HEK293 (cell line): ENCODE results near the gene UQCR11.

Experiments
- CTCF ChIA-PET: fragments of 350-600 bp; formaldehyde crosslinking; extraction: SDS; loops from one replicate; lab custom pipeline; 2021; ENCODE audit warnings: antibody characterized with exemption; lab: Yijun Ruan, JAX
- POLR2A ChIA-PET: fragments of 300-600 bp; formaldehyde crosslinking; extraction: SDS; loops from one replicate; lab custom pipeline; 2020; ENCODE audit warnings: antibody characterized with exemption, inconsistent platforms; lab: Yijun Ruan, JAX
- H3K27ac ChIP-seq: fragments of 200-500 bp; sonication (Bioruptor generic); 2 replicates; pipeline ENCODE4 v1.5.1; 2014; ENCODE audit warnings: low read depth, low read length, control low read depth, inconsistent platforms; ENCODE audit errors: extremely low read depth
- H3K36me3 ChIP-seq, 2 experiments: fragments of 200-500 bp in 1 of 2; sonication (Bioruptor generic) in 1 of 2; 1 replicate in 1 of 2; 2 replicates in 1 of 2; pipeline ENCODE4 v1.5.1; 2014 to 2017; ENCODE audit warnings: inconsistent platforms in 2 of 2, low read length in 2 of 2; ENCODE audit not compliant: control insufficient read depth in 2 of 2, insufficient read depth in 1 of 2
- H3K4me1 ChIP-seq: fragments of 200-500 bp; sonication (Bioruptor generic); 2 replicates; pipeline ENCODE4 v1.5.1; 2014; ENCODE audit warnings: mild to moderate bottlenecking, low read length, inconsistent platforms; ENCODE audit not compliant: control insufficient read depth, insufficient read depth
- H3K4me3 ChIP-seq: 2 replicates; pipeline ENCODE4 v1.5.1; 2011; ENCODE audit warnings: low read depth, mild to moderate bottlenecking, control low read depth, low read length, moderate library complexity
- H3K9me3 ChIP-seq: fragments of 200-500 bp; sonication (Bioruptor generic); 2 replicates; pipeline ENCODE4 v1.5.1; 2014; ENCODE audit warnings: low read depth, low read length, inconsistent platforms; ENCODE audit not compliant: control insufficient read depth, insufficient read depth
- BCL11B ChIP-seq: fragments of 450-650 bp; formaldehyde crosslinking; IDR thresholded peaks from 2 replicates; pipeline ENCODE4 v1.5.1; 2016; ENCODE audit warnings: low read depth, missing biosample characterization, missing genetic modification characterization
- GLIS2 ChIP-seq: fragments of 450-650 bp; formaldehyde crosslinking; IDR thresholded peaks from 2 replicates; pipeline ENCODE4 v1.5.1; 2016; ENCODE audit warnings: missing biosample characterization, missing genetic modification characterization
- OSR2 ChIP-seq: fragments of 450-650 bp; formaldehyde crosslinking; IDR thresholded peaks from 2 replicates; pipeline ENCODE4 v1.5.1; 2016; ENCODE audit warnings: missing biosample characterization, missing genetic modification characterization
- SCRT1 ChIP-seq: fragments of 450-650 bp; formaldehyde crosslinking; IDR thresholded peaks from 2 replicates; pipeline ENCODE4 v1.5.1; 2016; ENCODE audit warnings: missing biosample characterization, missing genetic modification characterization, borderline replicate concordance
- SCRT2 ChIP-seq: fragments of 450-650 bp; formaldehyde crosslinking; IDR thresholded peaks from 2 replicates; pipeline ENCODE4 v1.5.1; 2016; ENCODE audit warnings: missing biosample characterization, missing genetic modification characterization
- ZBTB8A ChIP-seq: fragments of 450-650 bp; formaldehyde crosslinking; IDR thresholded peaks from 2 replicates; pipeline ENCODE4 v1.5.1; 2016; ENCODE audit warnings: missing biosample characterization, missing genetic modification characterization
- ZFHX2 ChIP-seq: fragments of 450-650 bp; formaldehyde crosslinking; conservative IDR thresholded peaks from 2 replicates; pipeline ENCODE4 v1.5.1; 2016; ENCODE audit warnings: missing biosample characterization, missing genetic modification characterization
- ZFP37 ChIP-seq: fragments of 450-650 bp; formaldehyde crosslinking; IDR thresholded peaks from 2 replicates; pipeline ENCODE4 v1.5.1; 2016; ENCODE audit warnings: missing biosample characterization, missing genetic modification characterization
- ZIC2 ChIP-seq: fragments of 450-650 bp; formaldehyde crosslinking; IDR thresholded peaks from 2 replicates; pipeline ENCODE4 v1.5.1; 2016; ENCODE audit warnings: missing biosample characterization, missing genetic modification characterization
- ZNF121 ChIP-seq: fragments of 450-650 bp; formaldehyde crosslinking; IDR thresholded peaks from 2 replicates; pipeline ENCODE4 v1.5.1; 2016; ENCODE audit warnings: missing biosample characterization, missing genetic modification characterization
- ZNF132 ChIP-seq: fragments of 450-650 bp; formaldehyde crosslinking; IDR thresholded peaks from 2 replicates; pipeline ENCODE4 v1.5.1; 2017; ENCODE audit warnings: missing biosample characterization, missing genetic modification characterization, borderline replicate concordance
- ZNF155 ChIP-seq: fragments of 450-650 bp; formaldehyde crosslinking; IDR thresholded peaks from 2 replicates; pipeline ENCODE4 v1.5.1; 2016; ENCODE audit warnings: missing biosample characterization, missing genetic modification characterization
- ZNF175 ChIP-seq: fragments of 450-650 bp; formaldehyde crosslinking; IDR thresholded peaks from 2 replicates; pipeline ENCODE4 v1.5.1; 2016; ENCODE audit warnings: missing biosample characterization, missing genetic modification characterization
- ZNF18 ChIP-seq: fragments of 450-650 bp; formaldehyde crosslinking; IDR thresholded peaks from 2 replicates; pipeline ENCODE4 v1.5.1; 2016; ENCODE audit warnings: missing biosample characterization, missing genetic modification characterization
- ZNF624 ChIP-seq: fragments of 450-650 bp; formaldehyde crosslinking; IDR thresholded peaks from 2 replicates; pipeline ENCODE4 v1.5.1; 2017; ENCODE audit warnings: missing biosample characterization, missing genetic modification characterization
- ZNF777 ChIP-seq: fragments of 450-650 bp; formaldehyde crosslinking; IDR thresholded peaks from 2 replicates; pipeline ENCODE4 v1.5.1; 2017; ENCODE audit warnings: missing biosample characterization, missing genetic modification characterization, borderline replicate concordance
- ZSCAN23 ChIP-seq: fragments of 450-650 bp; formaldehyde crosslinking; IDR thresholded peaks from 2 replicates; pipeline ENCODE4 v1.5.1; 2016; ENCODE audit warnings: missing biosample characterization, missing genetic modification characterization
- TF ChIP-seq, protein P1 (sequence below): sonication (generic); formaldehyde crosslinking; IDR thresholded peaks from 2 replicates; pipeline ENCODE4 v1.8.1; 2022; ENCODE audit warnings: mild to moderate bottlenecking, moderate library complexity, missing genetic modification reagents
- TF ChIP-seq, protein P2 (sequence below): fragments of 450-650 bp; formaldehyde crosslinking; IDR thresholded peaks from 2 replicates; pipeline ENCODE4 v1.5.1; 2016; ENCODE audit warnings: missing biosample characterization, missing genetic modification characterization

The UQCR11 gene

GRCh38 chr19:1648459-1648849 is 43.2 kb upstream of the UQCR11 start:
- H3K36me3 ChIP-seq, result peaks cover 7 to 64% of the 10 kb centered on the region in 2 experiments; a peak in 2 of 3 replicates
- ChIA-PET CTCF (interaction anchor here (1.1 kb wide), 1 partner anchor 102 kb away, joined by 3 read pairs; no protein-coding TSS in a partner anchor), POLR2A (no interaction called here)
- H3K27ac ChIP-seq, result no peak overlapping the region
- H3K4me3 ChIP-seq, result no peak overlapping the region
- TF ChIP-seq, protein P1, sequence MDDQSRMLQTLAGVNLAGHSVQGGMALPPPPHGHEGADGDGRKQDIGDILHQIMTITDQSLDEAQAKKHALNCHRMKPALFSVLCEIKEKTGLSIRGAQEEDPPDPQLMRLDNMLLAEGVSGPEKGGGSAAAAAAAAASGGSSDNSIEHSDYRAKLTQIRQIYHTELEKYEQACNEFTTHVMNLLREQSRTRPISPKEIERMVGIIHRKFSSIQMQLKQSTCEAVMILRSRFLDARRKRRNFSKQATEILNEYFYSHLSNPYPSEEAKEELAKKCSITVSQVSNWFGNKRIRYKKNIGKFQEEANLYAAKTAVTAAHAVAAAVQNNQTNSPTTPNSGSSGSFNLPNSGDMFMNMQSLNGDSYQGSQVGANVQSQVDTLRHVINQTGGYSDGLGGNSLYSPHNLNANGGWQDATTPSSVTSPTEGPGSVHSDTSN, result no peak
- TF ChIP-seq ZIC2 (tag by site-specific recombination) (no peak), ZSCAN23 (tag by site-specific recombination) (no peak), OSR2 (tag by site-specific recombination) (no peak), ZNF624 (tag by site-specific recombination) (no peak), ZFHX2 (tag by site-specific recombination) (no peak), ZNF155 (tag by site-specific recombination) (no peak), GLIS2 (no peak)
- H3K9me3 ChIP-seq, result no peaks in the 10 kb centered on the region
- peaks cover 3% of the 10 kb centered on the region; the same call in 1 of the 2 replicates for H3K4me1 ChIP-seq

DNA sequence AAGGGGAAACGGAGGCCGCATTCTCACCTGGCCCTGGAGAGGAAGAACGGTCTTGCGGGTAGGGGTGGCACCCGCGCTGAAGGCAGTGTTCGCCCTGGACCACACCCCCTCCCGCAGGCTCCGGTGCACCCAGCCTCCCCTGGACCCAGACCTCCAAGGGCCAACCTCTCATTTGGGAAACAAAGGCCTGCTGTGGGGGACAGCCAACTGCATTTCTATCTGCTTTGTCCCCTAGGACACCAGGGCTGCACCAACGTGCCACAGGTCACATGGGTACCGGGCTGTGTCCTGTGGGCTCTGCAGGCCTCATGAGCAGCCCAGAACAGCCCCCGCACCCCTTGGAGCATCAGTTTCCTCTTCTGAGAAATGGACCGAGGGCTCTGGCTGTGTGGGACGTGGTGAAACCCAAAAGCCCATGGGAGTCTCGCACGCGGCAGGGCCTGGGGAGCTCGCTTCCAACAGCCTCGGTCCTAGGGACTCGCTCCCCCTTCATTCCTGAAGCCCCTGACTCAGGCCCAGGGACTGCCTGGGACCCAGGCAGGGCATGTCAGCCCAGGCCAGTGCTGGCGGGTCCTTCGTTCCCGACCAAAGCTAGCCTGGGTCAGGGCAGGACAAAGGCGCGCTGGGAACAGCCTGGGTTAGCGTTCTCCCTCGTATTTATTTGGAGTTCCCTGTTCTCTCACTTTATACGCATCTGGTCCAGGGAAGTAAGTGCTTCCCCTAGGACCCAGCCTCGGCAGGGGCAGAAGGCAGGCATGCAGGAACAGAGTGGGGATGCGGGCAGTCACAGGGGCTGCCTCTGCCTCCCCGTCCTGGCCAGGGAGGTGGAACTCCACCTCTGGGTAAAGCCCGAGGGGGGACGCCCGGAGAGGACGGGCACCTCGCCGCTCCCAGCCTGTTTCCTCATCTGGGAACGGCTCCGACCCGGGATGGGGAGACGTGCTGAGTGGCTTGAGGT is 42.5 kb upstream of the UQCR11 start:
- Histone ChIP-seq H3K9me3 (no peaks in the 10 kb centered on the region), H3K36me3 (peaks cover 12 to 71% of the 10 kb centered on the region in 2 experiments; a peak in 2 of 3 replicates), H3K4me3 (no peak overlapping the region), H3K4me1 (peaks cover 3% of the 10 kb centered on the region; the same call in 1 of the 2 replicates), H3K27ac (no peak overlapping the region)
- POLR2A ChIA-PET, result no interaction called here
- TF ChIP-seq ZBTB8A (peak; percentile 25; the same call in 1 of the 2 replicates), ZNF121 (no peak)
- CTCF ChIA-PET, result no interaction called here

DNA sequence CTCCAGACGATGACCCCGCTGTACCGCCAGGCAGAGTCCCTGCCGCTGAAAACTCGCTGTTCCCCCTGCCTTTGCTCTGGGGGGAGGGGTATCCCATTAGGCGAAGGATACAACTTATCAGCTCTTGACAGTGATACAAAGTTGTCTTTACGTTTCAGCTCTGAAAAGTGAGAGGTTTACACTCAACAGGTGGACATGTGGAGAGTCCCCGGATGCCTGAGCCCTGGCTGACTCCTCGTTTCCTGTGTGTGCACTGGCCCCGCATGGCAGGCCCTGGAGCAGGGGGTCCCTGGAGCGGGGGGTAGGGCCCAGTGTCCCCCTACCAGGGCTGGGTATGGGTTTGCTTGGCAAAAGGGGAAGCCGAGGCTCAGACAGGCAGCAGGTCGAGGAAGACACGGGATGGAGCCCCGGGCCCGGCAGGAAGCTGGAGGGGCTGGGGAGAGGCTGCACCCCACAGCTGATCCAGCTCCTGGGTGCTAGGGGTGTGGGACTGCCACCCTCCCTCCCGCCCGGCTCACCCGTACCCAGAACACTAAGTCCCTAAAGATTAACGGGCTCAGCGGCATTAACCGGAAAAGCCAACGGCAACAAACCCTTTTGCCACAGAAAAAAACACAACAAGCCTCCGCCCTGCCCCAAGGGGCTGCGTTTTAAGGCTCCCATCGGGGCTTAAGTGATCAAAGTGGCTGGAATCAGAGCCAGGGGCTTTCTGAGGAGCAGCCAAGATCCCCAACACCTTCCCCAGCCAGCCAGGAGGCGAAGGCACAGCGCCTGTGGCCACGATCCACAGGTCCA is 41.6 kb upstream of the UQCR11 start:
- no peak overlapping the region for H3K4me3 ChIP-seq
- CTCF ChIA-PET, result no interaction called here
- peaks cover 16 to 80% of the 10 kb centered on the region in 2 experiments; a peak in 2 of 3 replicates for H3K36me3 ChIP-seq
- TF ChIP-seq SCRT2, result peak; percentile 96
- TF ChIP-seq ZNF18 (tag by site-specific recombination), result no peak
- peak; percentile 87 for TF ChIP-seq SCRT1 (tag by site-specific recombination)
- TF ChIP-seq, all 188 proteins: peak for 2
- H3K9me3 ChIP-seq, result no peaks in the 10 kb centered on the region
- POLR2A ChIA-PET, result no interaction called here
- H3K4me1 ChIP-seq, result peaks cover 3% of the 10 kb centered on the region; the same call in 1 of the 2 replicates
- no peak overlapping the region for H3K27ac ChIP-seq

DNA sequence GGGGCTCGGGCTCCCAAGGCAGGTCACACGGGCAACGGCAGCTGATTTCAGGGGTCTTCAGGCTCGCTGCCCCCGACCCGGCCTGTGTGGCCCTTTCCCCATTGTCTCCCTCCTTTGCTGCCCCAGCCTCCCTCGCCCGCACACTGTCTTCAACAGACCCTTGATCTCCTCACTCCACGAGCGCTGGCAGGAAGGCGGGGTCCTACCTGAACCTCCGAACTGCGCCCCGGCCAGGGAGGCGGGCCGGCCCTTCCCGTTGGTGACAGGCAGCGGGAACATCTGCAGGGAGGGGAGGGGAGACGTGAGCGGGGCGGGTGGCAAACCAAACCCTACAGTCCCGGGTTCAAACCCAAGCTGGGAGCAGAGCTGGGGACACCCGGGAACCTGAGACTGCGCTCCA is 40.9 kb upstream of the UQCR11 start:
- Histone ChIP-seq H3K36me3 (peaks cover 20 to 82% of the 10 kb centered on the region in 2 experiments; a peak in 2 of 3 replicates), H3K27ac (no peak overlapping the region), H3K4me1 (peaks cover 3% of the 10 kb centered on the region; the same call in 1 of the 2 replicates), H3K9me3 (no peaks in the 10 kb centered on the region), H3K4me3 (no peak overlapping the region)
- CTCF ChIA-PET, result interaction anchor here (0.6 kb wide), 1 partner anchor 26 kb away, joined by 3 read pairs; no protein-coding TSS in a partner anchor
- POLR2A ChIA-PET, result no interaction called here
- TF ChIP-seq BCL11B, result no peak
- no peak for TF ChIP-seq ZNF175
- TF ChIP-seq ZNF777 (tag by site-specific recombination), result no peak
- TF ChIP-seq, protein P2, sequence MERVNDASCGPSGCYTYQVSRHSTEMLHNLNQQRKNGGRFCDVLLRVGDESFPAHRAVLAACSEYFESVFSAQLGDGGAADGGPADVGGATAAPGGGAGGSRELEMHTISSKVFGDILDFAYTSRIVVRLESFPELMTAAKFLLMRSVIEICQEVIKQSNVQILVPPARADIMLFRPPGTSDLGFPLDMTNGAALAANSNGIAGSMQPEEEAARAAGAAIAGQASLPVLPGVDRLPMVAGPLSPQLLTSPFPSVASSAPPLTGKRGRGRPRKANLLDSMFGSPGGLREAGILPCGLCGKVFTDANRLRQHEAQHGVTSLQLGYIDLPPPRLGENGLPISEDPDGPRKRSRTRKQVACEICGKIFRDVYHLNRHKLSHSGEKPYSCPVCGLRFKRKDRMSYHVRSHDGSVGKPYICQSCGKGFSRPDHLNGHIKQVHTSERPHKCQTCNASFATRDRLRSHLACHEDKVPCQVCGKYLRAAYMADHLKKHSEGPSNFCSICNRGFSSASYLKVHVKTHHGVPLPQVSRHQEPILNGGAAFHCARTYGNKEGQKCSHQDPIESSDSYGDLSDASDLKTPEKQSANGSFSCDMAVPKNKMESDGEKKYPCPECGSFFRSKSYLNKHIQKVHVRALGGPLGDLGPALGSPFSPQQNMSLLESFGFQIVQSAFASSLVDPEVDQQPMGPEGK (tag by site-specific recombination), result no peak
- TF ChIP-seq ZFP37 (tag by site-specific recombination), result no peak
- no peak for TF ChIP-seq ZNF132
